ENCODE results near the gene HLA-C.
A peak's percentile ranks its signal among the peaks of the same experiment; 100 is the strongest.
"Not testable (repeated sequence)": the region's sequence is repeated elsewhere in the genome, so short reads cannot be mapped to it uniquely, and the experiment has no call there.

Gene HLA-C
- total RNA-seq, result 1,573 reads per million, percentile 100 among the genes with 10 or more reads in this experiment

DNA sequence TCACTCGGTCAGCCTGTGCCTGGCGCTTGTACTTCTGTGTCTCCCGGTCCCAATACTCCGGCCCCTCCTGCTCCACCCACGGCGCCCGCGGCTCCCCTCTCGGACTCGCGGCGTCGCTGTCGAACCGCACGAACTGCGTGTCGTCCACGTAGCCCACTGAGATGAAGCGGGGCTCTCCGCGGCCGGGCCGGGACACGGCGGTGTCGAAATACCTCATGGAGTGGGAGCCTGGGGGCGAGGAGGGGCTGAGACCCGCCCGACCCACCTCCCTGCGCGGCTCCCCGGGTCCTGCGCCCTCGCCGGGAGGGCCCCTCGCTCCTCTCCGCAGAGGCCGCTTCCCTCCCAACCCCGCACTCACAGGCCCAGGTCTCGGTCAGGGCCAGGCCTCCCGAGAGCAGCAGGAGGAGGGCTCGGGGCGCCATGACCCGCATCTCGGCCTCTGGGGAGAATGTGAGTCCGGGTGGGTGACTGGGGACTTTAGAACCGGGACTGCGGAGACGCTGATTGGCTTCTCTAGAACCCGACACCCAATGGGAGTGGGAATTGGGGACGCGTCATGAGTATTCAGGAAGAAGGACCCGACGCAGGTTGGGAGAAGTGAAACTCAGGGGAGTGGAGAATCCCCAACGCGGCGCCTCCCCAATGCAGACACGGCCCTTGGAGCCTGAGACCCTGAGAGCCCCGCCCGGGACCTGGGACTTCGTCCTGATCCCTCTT is at the start of gene HLA-C:
Gene HLA-C (minus strand): TSS at position 452 of the 717 bp plus-strand sequence. CDS start 21 bp downstream, at position 431.
- peak; percentile 90 for DNase-seq

DNA sequence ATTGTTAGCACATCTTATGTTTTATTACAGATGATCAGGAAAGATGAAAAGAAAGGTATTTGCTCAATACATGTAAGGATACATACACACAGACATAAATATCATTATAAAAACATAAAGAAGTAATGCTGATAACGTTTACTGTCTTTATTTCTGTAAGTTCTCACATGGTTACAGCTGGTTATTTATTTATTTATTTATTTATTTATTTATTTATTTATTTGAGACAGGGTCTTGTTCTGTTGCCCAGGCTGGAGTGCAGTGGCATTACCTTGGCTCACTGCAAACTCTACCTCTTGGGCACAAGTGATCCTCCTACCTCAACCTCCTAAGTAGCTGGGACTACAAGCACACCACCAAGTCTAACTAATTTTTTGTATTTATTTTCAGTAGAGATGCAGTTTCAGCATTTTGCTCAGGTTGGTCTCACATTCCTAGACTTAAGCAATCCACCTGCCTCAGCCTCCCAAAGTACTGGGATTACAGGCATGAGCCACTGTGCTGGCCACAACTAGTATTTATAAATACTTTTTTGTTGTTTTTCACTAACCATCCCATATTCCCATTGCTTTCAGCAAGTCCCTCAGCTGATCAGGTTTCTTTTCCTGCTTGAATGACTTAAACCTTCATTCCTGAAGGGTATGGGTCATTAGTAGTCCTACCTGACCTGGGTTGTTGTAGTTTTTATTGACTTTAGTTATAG is 49.3 kb upstream of the HLA-C start:
- no peak for DNase-seq

DNA sequence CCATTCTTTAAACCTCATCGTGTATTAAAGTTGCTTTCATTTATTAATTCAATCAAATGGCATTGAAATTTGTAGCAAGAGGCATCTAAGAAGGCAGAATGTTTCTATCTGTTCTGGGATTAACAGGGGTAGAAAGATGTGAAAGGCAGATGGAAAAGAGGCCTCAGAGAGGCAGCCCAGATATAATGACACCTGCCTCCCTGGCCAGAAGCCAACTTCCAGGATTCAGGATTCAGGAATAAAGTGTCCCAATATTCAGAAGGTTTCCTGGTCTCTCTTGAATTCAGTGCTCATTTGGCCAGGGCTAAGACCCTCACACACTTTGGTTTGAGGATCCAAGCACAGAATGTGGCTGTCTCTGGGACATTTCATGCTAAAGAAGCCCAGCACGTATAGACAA is 45.1 kb upstream of the HLA-C start:
- no peak for DNase-seq

DNA sequence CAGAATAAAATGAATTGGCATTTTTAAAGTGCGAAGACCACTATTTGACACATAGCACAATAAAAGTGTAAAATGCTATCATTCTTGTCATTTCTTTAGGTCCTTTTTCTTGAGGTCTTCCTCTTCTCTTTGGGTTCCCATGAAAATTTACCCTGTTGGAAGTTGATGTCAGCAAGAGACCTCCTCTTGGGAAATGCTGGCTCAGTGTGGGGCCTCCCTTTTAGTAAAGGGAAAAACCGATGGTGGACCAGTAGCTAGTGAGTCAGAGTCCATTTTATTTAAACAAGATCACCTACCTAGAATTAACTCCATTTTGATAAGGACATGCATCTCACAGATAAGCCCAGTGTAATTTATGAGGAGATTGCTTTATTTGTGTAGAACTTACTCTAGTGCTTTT is 37.7 kb upstream of the HLA-C start:
- DNase-seq, result no peak

DNA sequence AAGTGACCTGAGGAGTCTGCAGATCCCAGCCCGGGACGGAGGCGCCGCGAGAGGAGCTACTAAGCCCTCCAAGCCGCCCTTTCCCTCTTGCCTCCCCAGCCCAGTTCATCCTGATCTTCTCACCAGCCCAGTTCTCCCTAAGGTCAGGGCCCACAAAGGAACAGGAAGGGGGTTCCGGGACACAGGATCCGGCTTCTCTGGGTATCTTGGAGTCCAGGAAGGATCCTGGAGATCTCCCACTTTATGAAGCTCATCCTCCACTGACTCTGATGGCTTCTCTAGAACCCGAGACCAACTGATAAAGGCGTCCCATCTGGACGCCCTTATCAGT is 36.9 kb upstream of the HLA-C start:
- DNase-seq, result no peak

DNA sequence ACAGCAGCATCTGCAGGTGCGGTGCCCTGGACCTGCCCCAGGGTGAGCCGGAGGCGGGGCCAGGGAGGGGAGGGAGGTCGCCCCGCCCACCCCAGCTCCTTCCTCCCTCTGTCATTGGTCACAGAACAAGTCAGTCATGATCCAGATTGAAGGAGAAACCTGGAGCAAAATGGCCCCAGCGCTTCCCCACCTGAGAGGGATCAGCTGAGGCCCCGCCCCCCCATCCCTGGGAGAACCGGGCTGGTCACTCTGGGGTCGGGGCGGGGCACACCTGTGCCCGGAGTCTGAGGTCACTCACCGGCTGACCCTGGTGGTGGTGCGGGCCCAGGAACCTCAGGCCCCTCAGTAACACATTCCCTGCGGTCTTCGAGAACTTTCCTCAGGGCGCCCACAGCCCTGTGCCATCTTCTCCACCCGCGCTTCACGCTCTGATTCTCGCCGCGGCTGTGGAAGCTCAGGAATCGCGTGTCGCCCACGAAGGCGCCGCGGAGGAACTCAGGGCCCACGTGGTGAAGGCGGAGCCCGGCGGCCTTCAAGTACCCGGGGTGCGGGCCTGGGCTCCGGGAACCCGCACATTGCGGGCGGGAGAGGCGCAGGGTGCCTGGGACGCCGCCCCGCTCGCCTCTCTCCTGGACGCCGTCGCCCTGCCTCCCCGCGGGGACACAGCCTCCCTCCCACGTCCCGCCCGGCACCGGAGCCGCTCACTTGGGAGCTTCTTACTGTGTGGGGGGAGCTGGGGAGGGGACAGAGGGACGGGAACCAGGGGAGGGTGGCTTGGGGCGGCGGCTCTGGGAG is 36.4 kb upstream of the HLA-C start:
- DNase-seq, result peak; percentile 56

DNA sequence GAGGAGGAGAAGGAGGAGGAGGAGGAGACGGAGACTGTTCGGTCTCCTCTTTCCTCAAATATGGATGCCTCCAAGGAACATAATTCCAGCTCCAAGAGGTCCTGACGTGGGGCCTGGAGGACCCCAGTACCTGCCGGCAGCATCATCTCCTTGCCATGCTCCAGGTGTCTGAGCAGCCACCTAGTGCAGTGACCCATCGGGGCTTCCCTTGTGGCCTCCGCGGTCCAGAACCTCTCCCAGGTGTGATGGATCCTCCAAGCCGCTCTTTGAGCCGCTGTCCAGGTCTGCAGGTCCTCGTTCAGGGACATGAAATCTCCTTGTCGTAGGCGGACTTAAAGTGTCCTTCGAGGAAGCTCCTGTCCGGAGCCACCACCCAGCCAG is 35.8 kb upstream of the HLA-C start:
- DNase-seq, result no peak

DNA sequence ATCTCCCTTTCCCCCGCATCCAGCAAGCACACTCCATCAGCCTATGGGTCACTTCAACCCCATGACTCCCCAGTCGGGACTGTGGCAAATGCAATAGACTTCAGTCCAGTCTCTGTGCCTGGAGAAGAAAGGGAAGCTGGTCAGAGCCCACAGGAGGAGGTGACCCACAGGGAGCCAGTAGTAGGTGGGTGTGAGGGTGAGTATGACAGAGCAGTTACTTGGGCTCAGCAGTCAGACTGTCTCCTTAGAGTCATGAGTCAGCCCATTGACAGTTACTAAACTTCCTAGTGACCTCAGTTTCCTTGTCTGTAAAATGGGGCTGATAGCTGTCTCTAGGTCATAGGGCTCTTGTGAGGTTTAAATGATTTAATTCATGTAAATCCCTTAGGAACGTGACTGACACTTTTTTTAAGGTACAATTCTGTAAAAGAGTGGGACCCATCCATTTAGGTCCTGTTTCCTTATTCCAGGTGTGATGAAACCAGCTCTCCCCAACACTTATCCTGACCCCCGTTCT is 33.9 kb upstream of the HLA-C start:
- no peak for DNase-seq

DNA sequence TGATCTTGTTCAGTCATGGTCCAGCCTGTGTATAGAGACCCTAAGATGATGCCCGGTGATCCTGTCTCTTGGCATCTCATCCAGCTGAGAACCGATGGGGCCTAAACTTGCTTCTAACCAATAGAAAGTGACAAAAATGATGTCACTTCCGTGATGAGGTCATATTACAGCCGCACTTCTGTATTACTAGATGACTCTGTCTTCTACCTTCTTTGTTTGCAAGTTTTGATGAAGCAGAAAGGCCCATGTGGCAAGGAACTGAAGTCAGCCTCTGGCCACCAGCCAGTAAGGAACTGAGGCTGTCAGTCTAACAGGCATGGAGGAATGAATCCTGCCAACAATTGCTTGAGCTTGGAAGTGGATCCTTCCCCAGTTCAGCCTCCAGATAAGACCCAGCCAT is 32.8 kb upstream of the HLA-C start:
- no peak for DNase-seq

DNA sequence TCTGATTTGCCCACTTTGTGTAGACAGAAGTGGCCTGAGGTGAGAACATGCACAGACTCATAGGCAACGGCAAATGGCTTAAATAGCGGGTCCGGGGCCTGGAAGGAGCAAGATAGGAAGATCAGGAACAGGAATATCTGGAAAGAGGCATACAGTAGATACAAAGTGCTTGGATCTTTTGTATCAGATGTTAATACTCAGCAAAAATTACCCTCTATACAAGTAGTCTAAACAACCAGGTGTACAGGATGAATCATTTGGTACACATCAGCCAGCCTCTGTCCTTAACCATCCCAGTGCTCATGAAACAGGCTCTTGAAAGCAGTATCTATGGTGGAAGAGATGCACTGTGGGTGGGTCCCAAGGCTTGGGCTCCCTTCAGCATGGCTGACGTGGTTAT is 28.9 kb upstream of the HLA-C start:
- no peak for DNase-seq

DNA sequence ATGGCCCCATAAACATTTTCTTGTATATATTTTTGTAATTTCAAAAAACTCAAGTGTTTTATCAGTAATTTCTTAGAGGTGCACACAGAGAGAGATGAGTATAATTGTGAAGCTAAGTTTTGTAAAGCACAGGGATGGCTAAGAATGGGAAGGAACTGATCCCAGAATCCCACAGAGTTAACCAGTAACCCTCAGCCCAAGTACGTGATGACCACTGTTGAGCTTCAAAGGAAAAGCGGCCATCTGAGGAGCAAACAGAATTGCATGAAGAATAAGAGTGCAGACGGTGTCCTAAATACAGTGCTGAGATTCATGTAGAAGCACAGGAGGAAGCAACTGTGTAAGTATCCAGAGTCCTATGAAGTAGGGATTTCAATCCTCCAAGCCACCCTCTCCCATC is 28.1 kb upstream of the HLA-C start:
- DNase-seq, result no peak

DNA sequence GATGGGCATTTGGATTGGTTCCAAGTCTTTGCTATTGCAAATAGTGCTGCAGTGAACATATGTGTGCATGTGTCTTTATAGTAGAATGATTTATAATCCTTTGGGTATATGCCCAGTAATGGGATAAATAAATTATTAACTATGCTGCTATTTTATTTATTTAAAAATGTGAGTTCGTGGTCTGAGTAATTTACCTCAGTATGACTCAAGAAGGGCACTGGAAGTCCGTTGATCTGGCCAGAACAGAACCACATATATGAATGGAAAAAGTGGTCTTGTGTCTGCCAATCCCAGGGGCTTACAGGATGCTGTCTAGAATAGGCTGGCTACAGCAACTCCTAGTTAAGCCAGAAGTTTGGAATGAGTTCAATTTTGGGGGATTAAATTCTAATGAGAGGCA is 27.6 kb upstream of the HLA-C start:
- no peak for DNase-seq

DNA sequence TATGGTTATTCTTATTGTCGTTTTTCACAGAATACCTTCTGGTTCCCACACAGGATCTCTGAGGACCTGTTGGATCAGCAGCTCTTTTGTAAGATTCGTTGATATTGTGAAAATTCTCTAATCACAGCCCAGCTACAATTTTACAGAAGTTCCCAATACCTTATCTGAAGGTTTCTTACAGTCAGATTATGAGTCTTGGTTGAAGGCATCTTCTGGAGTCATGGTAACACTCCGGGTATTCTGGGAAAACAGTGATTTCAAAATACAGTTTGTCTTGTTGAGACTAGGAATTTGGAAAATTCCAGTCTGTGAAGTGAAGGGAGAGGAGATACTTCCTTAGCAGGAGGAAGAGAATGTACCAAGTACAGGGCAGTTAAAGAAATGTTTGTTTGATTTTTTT is 22.2 kb upstream of the HLA-C start:
- no peak for DNase-seq

DNA sequence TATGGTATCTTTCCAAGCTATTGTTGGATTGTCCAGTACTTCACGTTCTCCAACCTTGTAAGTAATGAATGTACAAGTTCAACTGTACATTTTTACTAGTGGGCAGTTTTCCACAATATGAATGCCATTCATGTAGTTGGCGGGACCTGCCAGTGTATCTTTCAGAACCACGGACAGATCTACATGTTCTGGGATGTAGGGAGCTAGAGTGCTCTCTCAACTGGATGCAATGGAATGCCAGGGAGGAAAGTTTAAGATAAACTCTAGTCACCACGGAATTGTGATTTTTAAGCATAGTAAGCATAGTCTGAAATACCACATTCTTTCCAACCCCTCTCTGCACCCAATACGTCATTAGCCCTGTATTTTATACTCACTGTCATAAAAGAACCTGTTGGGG is 21.5 kb upstream of the HLA-C start:
- no peak for DNase-seq

DNA sequence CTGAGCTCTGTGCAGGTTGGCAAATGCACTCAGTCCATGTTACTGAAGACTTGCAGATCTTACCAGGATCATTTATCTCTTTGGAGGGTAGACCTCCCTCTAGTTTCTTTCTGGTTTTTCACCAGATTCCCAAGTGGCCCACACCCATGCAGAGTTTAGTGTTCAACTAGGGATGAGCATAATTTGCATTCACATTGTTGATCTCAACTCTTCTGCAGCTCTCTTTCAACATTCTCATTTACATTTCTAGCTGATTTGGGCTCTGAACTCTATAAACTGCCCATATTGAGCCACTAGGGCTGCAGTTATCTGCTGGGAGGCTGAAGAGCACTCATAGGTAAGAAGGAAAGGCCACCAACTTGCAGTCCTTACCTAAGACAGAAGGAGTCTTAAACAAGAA is 17.9 kb upstream of the HLA-C start:
- no peak for DNase-seq

DNA sequence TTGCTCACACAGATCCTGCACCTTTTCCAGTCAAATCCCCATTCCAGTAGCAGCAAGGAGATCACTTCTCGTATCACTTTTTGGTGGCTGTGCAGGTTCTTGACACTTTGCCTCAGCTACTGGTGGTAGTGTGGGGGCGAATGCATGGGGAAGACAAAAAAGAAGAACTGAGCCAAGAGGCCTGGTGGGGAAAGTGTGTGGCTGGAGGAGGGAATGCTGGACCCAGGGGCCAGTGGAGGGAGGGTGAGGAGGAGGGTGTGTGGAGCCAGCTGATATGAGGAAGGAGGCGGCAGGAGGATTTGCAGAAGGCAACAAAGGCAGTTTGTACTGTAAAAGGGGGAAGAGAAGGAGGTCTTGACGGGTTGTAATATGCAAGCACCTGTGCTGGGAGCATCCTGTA is 15.7 kb upstream of the HLA-C start:
- no peak for DNase-seq

DNA sequence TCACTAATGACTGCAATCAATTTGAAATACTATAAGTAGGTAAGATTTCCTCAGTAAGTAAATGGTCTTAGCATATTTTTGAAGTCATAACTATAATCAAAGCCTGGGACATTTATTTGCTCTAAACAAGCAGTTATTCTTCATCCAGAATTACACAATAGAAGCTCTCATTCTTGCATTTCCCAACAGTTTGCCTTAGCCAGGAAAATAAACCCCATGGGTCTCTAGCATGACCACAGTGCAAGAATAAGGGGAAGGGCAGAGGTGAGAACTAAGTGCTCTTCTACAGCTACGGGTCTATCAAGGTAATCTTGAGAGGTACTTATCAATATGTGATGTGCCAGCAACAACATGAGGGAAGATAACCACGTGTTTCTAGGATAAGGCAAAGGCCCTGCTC is 14.1 kb upstream of the HLA-C start:
- no peak for DNase-seq

DNA sequence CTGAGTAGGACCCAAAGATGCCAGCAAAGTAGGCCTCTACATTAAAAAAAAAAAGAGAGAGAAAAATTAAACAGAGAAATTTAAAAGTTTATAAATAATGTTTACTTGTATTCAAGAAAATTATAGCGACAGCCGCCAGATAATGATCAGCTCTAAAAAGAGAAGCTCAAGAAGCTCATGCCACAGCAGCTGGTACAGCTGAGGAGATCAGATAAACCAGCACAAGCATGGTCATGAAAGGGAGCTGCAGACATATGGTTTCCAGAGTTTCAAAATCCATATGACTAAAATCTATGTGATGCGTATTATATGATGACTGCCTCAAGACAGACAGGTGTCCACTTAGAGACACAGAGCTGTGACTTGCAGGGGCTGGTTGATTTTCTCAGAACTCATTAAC is 13.6 kb upstream of the HLA-C start:
- no peak for DNase-seq

DNA sequence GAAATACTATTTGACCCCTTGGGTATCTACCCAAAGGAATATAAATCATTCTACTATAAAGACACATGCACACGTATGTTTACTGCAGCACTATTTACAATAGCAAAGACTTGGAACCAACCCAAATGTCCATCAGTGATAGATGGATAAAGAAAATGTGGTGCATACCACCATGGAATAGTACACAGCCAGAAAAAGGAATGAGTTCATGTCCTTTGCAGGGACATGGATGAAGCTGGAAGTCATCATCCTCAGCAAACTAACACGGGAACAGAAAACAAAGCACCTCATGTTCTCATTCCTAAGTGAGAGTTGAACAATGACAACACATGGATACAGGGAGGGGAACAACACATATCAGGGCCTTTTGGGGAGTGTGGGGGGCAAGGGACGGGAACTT is 7.8 kb upstream of the HLA-C start:
- DNase-seq, result not testable (repeated sequence)

DNA sequence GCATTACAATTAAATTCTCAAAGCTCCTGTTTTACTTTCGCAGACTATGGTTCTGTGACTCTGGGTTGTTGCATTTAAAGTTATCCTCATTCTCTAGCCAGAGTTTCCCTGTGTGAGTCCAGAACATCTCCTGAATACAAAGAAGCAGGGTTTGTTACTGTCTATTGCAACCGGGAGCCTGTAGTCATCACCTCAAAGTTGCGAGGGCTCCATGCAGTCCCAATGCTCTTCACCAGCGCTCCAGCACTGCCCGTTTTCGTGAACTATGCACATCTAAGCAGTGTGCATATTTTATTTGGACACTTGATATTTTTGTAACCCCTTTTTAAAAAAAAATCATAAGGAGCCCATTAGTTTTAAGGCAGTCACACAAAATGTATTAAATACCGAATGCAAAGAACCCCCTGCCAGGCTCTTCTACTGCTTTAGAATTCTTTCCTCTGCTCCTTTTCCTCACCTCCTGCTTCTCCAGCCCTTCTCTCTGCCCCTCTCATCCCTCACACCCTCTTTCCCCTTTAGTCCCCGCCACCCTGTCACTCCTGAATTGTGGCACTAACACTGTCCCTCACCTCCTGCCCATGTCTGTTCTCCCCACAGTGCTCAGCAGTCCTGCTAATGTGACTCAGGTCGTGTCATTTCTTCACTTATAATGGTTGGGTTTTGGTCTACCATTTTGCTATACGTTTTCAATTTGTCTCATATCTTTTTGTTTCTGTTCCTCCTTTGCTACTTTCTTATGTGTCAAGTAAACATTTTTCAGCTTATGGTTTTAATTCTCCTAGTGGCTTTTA is 1.1 kb upstream of the HLA-C start:
- DNase-seq, result no peak

DNA sequence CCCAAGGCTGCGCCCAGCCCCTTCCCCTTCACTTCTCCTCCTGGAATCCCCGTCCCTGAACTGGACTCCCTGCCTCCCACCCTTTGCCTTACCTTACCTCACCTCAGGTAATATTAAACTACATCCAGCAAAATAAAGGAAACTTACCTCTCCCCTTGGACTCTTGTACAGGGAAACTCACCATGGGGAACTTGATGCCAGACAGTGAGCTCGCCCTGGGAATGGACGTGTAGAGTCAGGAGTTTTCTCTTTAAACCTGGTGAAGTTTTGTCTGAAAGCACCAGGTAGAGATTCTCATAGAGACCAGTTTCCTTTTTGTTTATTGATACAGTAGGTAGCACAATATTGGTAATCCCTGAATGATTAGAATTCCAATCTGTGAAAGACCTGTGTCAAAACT is 544 bp upstream of the HLA-C start:
- DNase-seq, result no peak

DNA sequence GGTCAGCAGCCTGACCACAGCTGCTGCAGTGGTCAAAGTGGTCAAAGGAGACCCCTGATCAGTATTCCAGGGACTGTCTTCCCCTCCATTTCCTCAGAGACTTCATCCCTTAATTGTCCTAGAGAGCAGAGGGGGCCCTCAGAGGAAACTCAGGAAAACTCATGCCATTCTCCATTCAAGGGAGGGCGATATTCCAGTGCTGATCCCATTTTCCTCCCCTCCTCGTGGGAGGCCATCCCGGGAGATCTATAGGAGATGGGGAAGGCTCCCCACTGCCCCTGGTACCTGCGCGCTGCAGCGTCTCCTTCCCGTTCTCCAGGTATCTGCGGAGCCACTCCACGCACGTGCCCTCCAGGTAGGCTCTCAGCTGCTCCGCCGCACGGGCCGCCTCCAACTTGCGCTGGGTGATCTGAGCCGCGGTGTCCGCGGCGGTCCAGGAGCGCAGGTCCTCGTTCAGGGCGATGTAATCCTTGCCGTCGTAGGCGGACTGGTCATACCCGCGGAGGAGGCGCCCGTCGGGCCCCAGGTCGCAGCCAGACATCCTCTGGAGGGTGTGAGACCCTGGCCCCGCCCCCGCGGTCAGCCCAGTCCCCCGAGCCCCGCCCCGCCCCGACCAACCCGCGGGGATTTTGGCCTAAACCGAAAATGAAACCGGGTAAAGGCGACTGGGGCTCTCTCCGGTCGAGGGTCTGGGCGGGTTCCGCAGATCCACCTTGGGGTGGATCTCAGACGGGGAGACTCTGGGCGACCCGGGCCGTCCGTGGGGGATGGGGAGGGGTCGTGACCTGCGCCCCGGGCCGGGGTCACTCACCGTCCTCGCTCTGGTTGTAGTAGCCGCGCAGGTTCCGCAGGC is 878 bp downstream of the HLA-C start:
- peak; percentile 61 for DNase-seq

Measured in effector CD4-positive, alpha-beta T cell (primary cell).